CD1c-positive myeloid dendritic cell (primary cell): ENCODE data around the gene ZBTB18.
A peak's percentile ranks its signal among the peaks of the same experiment; 100 is the strongest.
"Not testable (repeated sequence)": the region's sequence is repeated elsewhere in the genome, so short reads cannot be mapped to it uniquely, and the experiment has no call there.

ENCODE experiments used
- DNase-seq: peaks from one replicate; pipeline ENCODE4 v3.0.0-alpha.2; 2016; ENCODE audit errors: extremely low spot score

Gene ZBTB18

DNA sequence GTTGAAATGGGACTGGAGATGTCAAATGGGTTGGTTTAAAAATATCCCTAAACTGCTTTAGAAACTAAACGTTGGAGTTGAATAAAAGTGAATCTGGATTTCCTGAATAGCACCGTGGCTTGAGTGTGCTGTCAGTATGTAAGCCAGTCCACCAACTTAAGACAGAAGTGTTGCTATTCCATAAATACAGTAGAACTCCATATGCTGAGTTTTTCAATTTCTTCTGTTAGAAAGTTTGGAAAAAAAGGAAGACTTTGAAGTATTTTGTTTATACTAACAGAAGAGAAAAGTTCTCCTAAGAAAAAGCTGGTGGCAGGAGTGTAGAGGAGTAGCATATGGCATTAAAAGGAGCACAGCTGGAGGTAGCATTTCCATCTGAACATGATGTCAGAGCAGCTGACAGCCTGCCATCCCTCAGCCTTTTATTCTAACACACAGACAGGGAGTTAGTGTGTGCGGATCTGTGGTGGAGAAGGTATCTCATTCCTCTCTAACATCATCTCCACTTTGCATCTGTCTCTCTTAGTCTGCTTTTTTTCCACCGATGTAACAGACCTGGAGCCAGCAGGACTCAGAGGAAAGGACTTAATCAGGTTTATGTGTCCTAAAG is at the start of gene ZBTB18:
Gene ZBTB18 (plus strand): TSS at position 449 of the 610 bp plus-strand sequence. CDS start 149 bp downstream, at position 598.
- DNase-seq: peak; percentile 9

DNA sequence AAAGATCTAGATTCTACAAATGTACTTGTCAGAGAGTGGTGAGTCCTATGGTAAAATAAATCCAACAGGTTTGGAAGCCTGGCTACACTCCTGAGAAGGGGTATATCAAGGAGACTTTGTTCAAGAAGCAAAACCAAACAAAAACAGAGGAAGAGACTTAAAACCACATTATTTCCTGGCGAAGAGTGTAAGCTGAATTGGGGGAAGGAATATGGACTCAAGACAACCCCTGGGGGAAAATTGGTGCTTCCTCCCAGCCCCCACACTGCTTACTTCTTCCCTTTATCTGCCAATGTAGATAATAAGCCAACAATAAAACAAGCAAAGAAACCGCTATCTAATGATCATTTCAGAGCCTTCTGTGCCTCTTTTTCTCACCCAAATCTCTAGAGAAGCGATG is 48.4 kb upstream of the ZBTB18 start:
- no peak for DNase-seq

GRCh38 chr1:244005455-244005854 is 45.6 kb upstream of the ZBTB18 start:
- no peak for DNase-seq

DNA sequence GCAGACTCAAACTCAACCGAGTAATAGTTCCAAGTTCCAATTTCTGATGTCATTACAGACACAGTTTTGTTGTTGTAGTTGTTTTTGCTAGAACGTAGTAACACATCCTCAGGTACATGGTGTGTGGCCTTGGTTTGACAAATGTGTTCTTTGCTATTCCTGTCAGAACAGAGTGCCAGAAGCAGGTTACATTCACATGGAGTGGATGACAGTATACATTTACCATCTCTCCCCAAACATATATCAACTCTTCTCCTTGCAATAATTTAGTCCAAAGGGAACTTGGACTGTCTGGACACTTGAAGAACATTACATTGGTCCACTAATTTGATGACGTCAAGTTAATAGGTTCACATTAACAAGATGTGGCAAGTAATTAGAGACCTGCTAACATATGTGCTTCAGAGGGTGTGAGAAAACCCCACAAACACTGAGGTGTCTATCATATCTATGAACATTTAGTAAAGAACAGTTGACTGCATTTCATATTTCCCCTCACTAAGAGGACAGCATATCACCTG is 44.6 kb upstream of the ZBTB18 start:
- no peak for DNase-seq

- DNase-seq: no peak
These were observed 44.1 kb upstream of the ZBTB18 start for GRCh38 chr1:244006961-244007360.

GRCh38 chr1:244010191-244010590 is 40.9 kb upstream of the ZBTB18 start:
- DNase-seq: no peak

GRCh38 chr1:244010703-244011123 is 40.4 kb upstream of the ZBTB18 start:
- DNase-seq: peak; percentile 16

- no peak for DNase-seq
These were observed 39.8 kb upstream of the ZBTB18 start for GRCh38 chr1:244011271-244011670.

DNA sequence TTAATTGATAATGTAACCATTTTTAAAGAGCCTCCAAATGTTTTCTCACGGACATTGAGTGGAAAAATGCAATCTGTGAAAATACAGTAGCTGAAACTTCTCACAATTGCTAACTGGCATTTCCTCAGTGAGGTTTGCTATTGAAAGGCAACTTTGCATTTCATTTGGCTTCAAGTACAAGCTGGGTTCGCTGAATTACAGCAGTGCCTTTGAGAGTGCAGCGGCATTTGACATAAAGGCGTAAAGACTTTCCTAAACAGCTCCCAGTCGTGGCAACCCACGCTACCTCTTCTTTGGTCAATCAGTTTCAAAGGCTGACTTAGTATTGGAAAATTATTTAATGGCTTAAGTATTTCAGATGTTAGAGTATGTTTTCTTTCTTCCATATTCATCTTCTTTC is 39.3 kb upstream of the ZBTB18 start:
- DNase-seq: no peak

DNA sequence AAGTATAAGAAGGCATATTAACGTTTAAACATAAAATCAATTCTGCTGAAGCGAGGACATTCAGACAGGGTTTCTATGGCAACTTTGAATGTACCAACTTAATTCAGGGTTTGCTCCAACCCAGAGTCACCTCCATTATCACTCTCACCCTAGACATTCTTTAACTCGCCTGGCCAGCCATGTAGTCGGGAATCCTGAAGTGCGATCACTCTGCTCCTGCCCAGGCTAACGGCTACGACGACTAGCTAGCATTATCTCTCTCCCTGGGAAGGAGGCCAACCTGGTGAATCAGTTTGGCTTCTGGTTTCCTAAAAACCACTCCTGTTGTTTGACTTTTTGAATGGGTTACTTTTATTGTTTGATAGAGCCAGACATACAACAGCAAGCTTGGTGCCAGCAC is 38.9 kb upstream of the ZBTB18 start:
- DNase-seq: no peak

DNA sequence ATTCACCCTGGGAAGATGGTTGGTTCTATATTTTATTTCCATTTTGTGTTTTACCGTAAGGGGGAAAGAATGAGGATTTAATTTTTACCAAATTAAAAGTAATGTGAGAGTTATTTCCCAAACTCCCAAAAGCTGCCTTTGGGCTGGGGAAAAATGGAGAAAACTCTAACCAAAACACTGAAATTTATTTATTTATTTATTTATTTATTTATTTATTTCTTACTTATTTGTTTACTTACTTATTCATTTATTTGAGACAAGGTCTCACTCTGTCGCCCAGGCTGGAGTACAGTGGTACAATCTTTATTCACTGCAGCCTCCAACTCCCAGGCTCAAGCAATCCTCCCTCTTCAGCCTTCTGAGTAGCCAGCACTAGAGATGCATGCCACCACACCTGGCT is 38.0 kb upstream of the ZBTB18 start:
- no peak for DNase-seq

DNA sequence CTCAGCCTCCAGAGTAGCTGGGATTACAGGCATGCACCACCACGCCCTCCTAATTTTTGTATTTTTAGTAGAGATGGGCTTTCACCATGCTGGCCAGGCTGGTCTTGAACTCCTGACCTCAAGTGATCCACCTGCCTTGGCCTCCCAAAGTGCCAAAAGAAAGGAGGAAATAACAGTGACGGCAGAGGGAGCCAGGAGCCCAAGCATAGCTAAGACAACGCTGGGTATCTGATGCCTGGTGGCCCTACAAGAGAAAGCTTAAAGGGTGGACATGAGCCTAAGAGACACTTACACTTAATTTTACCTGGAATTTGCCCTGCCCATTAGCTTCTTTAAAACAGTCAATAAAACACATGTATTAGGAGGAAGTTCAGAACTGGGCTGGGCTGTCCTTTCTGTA is 36.2 kb upstream of the ZBTB18 start:
- DNase-seq: not testable (repeated sequence)

DNA sequence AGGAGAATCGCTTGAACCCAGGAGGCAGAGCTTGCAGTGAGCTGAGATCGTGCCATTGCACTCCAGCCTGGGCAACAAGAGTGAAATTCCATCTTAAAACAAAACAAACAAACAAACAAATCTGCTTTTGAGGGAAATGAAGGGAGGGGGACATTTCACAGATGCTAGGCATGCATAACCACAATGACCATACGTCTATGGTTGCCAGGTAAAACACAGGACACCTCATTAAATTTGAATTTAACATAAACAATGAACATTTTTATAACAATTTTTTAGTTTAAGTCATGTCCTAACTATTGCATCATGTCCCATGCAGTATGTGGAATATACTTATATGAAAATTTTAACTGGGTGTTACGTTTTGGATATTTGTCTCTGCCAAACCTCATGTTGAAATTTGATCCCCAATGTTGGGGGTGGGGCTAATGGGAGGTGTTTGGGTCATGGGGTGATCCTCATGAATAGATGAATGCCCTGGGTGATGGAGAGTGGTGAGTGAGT is 31.0 kb upstream of the ZBTB18 start:
- no peak for DNase-seq

GRCh38 chr1:244021427-244021826 is 29.7 kb upstream of the ZBTB18 start:
- no peak for DNase-seq

- DNase-seq: no peak
These were observed 28.8 kb upstream of the ZBTB18 start for GRCh38 chr1:244022311-244022710.

- no peak for DNase-seq
These were observed 28.1 kb upstream of the ZBTB18 start for GRCh38 chr1:244022864-244023440.

- DNase-seq: no peak
These were observed 23.5 kb upstream of the ZBTB18 start for GRCh38 chr1:244027491-244028145.

- no peak for DNase-seq
These were observed 22.4 kb upstream of the ZBTB18 start for GRCh38 chr1:244028701-244029100.

GRCh38 chr1:244029124-244029523 is 22.0 kb upstream of the ZBTB18 start:
- DNase-seq: no peak

- DNase-seq: no peak
These were observed 20.5 kb upstream of the ZBTB18 start for GRCh38 chr1:244030481-244031040.

GRCh38 chr1:244035358-244035757 is 15.7 kb upstream of the ZBTB18 start:
- DNase-seq: no peak

DNA sequence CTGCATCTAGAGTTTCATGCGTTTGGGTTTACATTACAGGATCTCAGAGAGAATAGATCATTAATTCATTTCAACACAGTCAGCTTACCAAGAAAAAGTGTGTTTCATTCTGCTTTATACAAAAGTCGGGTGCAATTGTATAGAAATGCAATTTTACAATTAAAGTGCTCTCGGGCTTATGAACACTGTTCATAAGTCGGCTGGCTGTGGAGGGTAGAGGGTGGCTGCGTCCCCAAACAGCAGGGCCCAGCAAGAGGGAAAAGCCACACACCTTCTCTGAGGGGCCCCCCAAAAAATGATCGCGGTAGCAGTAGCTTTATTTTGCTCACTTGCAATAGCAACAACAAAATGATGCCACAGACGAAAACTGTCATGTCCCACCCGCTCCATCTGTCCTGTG is 13.8 kb upstream of the ZBTB18 start:
- DNase-seq: no peak
